Fibroblast of mammary gland (primary cell): ENCODE measurements around the gene CDIPT.

Experiments used
- DNase-seq: peaks from one replicate; pipeline ENCODE4 v3.0.0-alpha.2; 2010; ENCODE audit warnings: low read depth
- H3K4me3 ChIP-seq: 2 replicates; pipeline ENCODE4 v1.5.1; 2011; ENCODE audit warnings: low read depth, mild to moderate bottlenecking, low read length, moderate library complexity; ENCODE audit not compliant: control insufficient read depth
- CTCF ChIP-seq: conservative IDR thresholded peaks from 2 replicates; pipeline ENCODE4 v1.5.1; 2011; ENCODE audit warnings: low read depth, low read length, inconsistent platforms; ENCODE audit not compliant: control insufficient read depth, insufficient read depth

CDIPT gene

GRCh38 chr16:29883987-29884386, 21.0 kb upstream of the CDIPT start:
- no peak overlapping the region for H3K4me3 ChIP-seq
- DNase-seq = no peak
- TF ChIP-seq CTCF = no peak

- no peak for DNase-seq
- TF ChIP-seq CTCF = no peak
- H3K4me3 ChIP-seq = no peak overlapping the region
Observed at GRCh38 chr16:29881050-29881449, 18.0 kb upstream of the CDIPT start.

- TF ChIP-seq CTCF = no peak
Observed at GRCh38 chr16:29878172-29878571, 15.1 kb upstream of the CDIPT start.

GRCh38 chr16:29877266-29877961, 14.4 kb upstream of the CDIPT start:
- peak; percentile 50 for DNase-seq
- TF ChIP-seq CTCF = no peak
- no peak overlapping the region for H3K4me3 ChIP-seq

More at GRCh38 chr16:29878172-29878571, 15.1 kb upstream of the CDIPT start:
- H3K4me3 ChIP-seq = no peak overlapping the region
- no peak for DNase-seq

- peak overlapping the region; percentile 26 for H3K4me3 ChIP-seq
- DNase-seq = no peak
- TF ChIP-seq CTCF = no peak
Observed at GRCh38 chr16:29876594-29877249, 13.7 kb upstream of the CDIPT start.

- H3K4me3 ChIP-seq = peak overlapping the region; percentile 26
- DNase-seq = no peak
- TF ChIP-seq CTCF = no peak
Observed at GRCh38 chr16:29876217-29876593, 13.2 kb upstream of the CDIPT start.

- no peak for TF ChIP-seq CTCF
- DNase-seq = no peak
- no peak overlapping the region for H3K4me3 ChIP-seq
Observed at GRCh38 chr16:29875206-29875605, 12.2 kb upstream of the CDIPT start.
